ENCODE results near the gene ATAD3B.
"Not testable (repeated sequence)": the region's sequence is repeated elsewhere in the genome, so short reads cannot be mapped to it uniquely, and the experiment has no call there.

Gene ATAD3B

DNA sequence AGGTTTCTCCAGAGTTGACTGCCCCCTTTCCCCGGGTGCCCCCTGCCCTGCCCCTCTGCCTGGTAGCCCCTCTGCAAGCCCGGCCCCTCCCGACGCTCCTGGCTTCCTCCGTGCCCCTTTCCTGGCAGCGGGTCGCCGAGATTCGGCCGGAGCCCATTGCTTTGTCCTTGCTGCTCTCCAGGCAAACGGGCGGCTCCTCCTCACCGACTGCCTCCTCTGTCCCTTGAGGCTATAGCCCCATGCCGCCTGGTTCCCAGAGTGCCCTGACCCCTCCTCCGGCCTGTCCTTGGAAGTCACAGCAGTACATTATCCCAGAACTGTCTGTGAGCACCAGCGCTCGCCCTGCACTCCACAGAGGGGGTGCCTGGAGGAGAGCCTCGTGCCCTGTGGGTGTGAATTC, 42.1 kb downstream of the ATAD3B start:
- not testable (repeated sequence) for DNase-seq

GRCh38 chr1:1514376-1514775, 42.8 kb downstream of the ATAD3B start:
- DNase-seq: not testable (repeated sequence)

- DNase-seq: not testable (repeated sequence)
These were observed 45.4 kb downstream of the ATAD3B start for GRCh38 chr1:1516923-1517322.

DNA sequence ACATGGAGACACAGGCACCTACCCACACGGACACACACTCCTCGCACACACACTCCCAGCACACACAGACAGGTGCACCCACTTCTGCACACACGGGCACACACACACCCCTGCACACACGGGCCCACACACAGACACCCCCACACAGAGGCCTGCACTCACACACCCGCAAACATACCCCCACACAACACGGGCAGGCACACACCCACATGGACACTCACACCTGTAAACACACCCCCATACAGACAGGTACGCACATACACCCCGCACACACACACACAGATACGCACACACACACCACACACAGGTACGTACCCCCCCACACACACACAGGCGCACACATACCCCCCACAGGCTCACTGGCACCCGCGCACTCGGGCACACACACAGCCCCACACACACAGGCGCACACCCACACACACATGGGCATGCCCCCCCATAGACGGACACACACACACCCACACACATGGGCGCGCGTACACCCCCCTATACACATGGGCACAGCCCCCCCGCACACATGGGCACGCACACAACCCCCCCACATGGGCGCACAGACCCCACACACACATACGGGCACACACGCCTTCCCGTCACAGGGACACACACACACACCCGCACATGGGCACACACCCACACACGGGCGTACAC, 46.5 kb downstream of the ATAD3B start:
- DNase-seq: no peak

- DNase-seq: not testable (repeated sequence)
These were observed 47.0 kb downstream of the ATAD3B start for GRCh38 chr1:1518621-1519007.

GRCh38 chr1:1519805-1520505, 48.4 kb downstream of the ATAD3B start:
- not testable (repeated sequence) for DNase-seq

- DNase-seq: no peak
These were observed 49.8 kb downstream of the ATAD3B start for GRCh38 chr1:1521331-1521730.

DNA sequence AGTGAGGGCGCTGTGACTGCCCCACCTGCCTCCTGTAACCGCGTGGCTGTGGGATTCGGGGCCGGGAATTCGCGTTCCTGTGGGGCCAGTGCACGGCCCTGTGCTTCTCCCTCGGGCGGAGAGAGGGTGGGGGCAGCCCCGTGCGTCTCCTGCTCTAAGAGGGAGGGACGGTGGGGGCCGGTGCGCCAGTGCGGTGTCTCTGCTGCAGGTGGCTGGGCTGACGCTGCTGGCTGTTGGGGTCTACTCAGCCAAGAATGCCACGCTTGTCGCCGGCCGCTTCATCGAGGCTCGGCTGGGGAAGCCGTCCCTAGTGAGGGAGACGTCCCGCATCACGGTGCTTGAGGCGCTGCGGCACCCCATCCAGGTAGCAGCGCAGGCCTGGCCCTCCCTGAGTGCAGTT, 51.0 kb downstream of the ATAD3B start:
- not testable (repeated sequence) for DNase-seq

GRCh38 chr1:1523226-1523625, 51.7 kb downstream of the ATAD3B start:
- DNase-seq: not testable (repeated sequence)

- not testable (repeated sequence) for DNase-seq
These were observed 52.1 kb downstream of the ATAD3B start for GRCh38 chr1:1523651-1524050.

- not testable (repeated sequence) for DNase-seq
These were observed 53.3 kb downstream of the ATAD3B start for GRCh38 chr1:1524750-1525383.

- DNase-seq: not testable (repeated sequence)
These were observed 54.9 kb downstream of the ATAD3B start for GRCh38 chr1:1526476-1526875.

GRCh38 chr1:1527092-1527816, 55.7 kb downstream of the ATAD3B start:
- no peak for DNase-seq

DNA sequence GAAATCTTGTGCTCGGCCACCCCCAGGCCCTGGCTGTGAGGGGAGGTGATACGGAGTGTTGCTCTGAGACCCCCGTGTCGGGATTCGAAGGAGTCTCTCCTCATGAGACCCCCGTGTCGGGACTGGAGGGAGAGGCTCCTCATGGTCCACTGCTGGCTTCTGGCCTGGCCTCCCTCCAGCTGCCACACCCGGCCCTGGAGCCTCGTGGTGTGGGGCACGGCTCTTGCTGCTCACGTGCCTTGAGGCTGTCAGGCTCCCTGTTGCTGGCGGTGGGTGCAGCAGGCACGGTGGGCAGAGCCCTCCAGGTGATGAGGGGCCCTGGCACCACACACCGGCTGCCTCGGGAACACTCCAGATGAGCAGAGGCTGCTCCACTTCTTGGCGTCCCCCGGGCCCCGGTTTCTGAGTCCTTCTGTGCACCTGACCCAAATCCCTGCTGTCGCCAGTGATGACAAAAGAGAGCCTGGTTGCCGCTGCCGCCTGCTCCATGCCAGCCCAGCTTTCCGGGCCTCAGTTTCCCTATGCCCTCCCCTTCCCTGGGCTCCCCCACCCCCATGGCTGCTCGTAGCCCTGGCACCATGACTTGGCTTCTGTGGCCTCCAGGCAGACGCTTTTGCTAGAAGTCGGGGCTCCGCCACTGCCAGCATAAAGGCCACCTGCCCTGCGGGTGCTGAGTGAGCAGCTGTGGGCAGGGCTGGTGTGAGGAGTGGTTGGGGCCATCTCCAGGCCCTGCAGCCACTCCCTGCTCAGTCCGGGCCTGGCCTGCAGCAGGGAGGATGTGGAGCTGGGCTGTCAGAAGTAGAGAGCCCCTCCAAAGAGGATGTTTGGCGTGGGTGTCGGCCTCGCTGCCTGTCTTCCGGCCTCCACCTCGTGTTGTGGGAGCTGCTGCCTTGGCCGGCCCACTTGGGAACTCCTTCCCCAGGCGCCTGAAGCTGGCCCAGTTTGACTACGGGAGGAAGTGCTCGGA, 57.0 kb downstream of the ATAD3B start:
- DNase-seq: no peak

DNA sequence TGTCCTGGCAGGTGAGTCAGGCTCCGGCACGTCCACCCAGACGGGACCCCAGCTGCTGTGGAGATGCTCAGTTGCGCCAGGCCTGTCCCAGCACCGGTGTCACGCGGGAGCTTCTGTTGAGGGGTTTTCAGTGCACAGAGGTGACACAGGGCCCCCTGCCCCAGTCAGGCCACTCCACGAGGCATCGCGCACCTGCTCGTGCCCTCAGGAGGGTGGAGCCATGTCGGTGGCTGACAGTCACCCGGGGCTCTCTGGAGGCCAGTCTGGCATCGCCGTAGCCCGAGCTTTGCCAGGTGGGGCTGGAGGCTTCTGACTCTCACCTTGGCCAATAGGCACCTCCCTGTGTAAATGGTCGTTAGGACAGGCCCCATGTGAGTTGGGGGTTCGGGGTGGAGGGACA, 57.8 kb downstream of the ATAD3B start:
- no peak for DNase-seq

GRCh38 chr1:1529936-1530335, 58.4 kb downstream of the ATAD3B start:
- no peak for DNase-seq

DNA sequence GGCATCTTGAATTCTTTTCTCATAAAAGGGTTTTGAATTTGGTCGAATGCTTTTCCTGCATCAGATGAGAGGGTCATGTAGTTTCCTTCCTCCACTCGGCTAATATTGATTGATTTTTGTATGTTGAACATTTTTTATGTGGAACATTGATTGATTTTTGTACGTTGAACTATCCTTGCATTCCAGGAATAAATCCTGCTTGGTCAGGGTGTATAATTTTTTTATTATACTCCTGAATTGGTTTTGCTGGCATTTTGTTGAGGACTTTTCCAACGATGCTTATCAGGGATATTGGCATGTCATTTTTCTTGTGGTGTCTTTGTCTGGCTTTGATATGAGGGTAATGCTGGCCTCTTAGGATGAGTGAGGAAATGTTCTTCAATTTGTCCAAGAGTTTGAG, 60.4 kb downstream of the ATAD3B start:
- no peak for DNase-seq

DNA sequence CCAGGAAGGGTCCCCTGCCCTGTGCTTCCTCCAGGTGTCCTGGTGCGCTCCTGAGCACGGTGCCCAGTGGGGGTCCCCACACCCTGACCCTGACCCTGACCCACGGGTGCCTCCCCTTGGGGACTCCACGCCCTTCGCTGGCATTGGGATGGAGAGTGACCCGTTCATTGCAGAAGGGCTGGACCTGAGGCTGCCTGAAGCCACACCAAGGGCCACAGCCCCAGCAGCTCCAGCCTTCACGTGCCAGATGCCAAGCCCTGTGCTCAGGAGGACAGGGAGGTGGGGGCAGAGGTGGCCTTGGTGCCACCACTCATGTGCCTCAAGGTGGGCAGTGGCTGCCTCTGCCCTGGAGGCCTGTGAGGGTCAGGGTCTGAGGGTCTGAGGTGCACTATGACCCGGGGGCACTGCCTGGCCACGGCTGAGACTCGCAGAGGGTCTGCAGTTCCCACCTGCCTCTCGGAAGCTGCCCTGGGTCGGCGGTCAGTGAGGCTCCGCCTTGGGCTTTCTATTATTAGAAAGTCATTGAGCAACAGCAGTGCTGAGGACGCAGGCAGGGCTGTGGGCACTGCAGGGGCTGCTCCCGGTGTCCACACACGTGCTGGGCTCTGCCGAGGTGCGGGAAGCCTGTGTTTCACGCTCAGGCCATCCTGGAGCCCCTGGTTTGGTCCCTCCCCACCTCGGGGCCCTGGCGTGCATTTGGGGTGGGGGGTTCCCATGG, 61.8 kb downstream of the ATAD3B start:
- not testable (repeated sequence) for DNase-seq

- not testable (repeated sequence) for DNase-seq
These were observed 62.3 kb downstream of the ATAD3B start for GRCh38 chr1:1533894-1534291.

- DNase-seq: no peak
These were observed 63.0 kb downstream of the ATAD3B start for GRCh38 chr1:1534401-1535154.
